GM21717 (cell line): Measurements from ENCODE around the gene FYN.
A peak's percentile ranks its signal among the peaks of the same experiment; 100 is the strongest.

Source experiments
- ATAC-seq: cut with Tn5 transposase; IDR thresholded peaks from one replicate; pipeline ENCODE4 v1.9.1; 2021; ENCODE audit warnings: mild to moderate bottlenecking, moderate library complexity; ENCODE audit not compliant: unreplicated experiment

The FYN gene

GRCh38 chr6:111734068-111735061 is 138.9 kb downstream of the FYN start:
- ATAC-seq, result no peak

- no peak for ATAC-seq
Measured at GRCh38 chr6:111732390-111732789, 140.9 kb downstream of the FYN start.

- ATAC-seq, result no peak
Measured at GRCh38 chr6:111731456-111732195, 141.6 kb downstream of the FYN start.

GRCh38 chr6:111730864-111731263 is 142.4 kb downstream of the FYN start:
- ATAC-seq, result no peak

- ATAC-seq, result no peak
Measured at GRCh38 chr6:111727802-111728201, 145.4 kb downstream of the FYN start.

GRCh38 chr6:111727041-111727440 is 146.2 kb downstream of the FYN start:
- ATAC-seq, result no peak

GRCh38 chr6:111725446-111726112 is 147.7 kb downstream of the FYN start:
- ATAC-seq, result no peak

GRCh38 chr6:111724505-111724904 is 148.7 kb downstream of the FYN start:
- ATAC-seq, result peak; percentile 98

GRCh38 chr6:111724039-111724438 is 149.2 kb downstream of the FYN start:
- peak; percentile 24 for ATAC-seq

GRCh38 chr6:111723412-111723970 is 149.8 kb downstream of the FYN start:
- ATAC-seq, result no peak

- no peak for ATAC-seq
Measured at GRCh38 chr6:111722179-111722731, 151.0 kb downstream of the FYN start.

- ATAC-seq, result no peak
Measured at GRCh38 chr6:111721753-111722154, 151.5 kb downstream of the FYN start.

GRCh38 chr6:111720931-111721496 is 152.2 kb downstream of the FYN start:
- ATAC-seq, result no peak

GRCh38 chr6:111718990-111719389 is 154.3 kb downstream of the FYN start:
- ATAC-seq, result no peak

- no peak for ATAC-seq
Measured at GRCh38 chr6:111718326-111718725, 154.9 kb downstream of the FYN start.

- no peak for ATAC-seq
Measured at GRCh38 chr6:111717621-111718020, 155.6 kb downstream of the FYN start.

GRCh38 chr6:111716325-111716724 is 156.9 kb downstream of the FYN start:
- ATAC-seq, result no peak

GRCh38 chr6:111715321-111715720 is 157.9 kb downstream of the FYN start:
- no peak for ATAC-seq

GRCh38 chr6:111714416-111715270 is 158.6 kb downstream of the FYN start:
- ATAC-seq, result no peak
